Mammary epithelial cell (primary cell): ENCODE measurements around the gene NFASC.

Experiments used
- CTCF ChIP-seq, 2 donors: IDR thresholded peaks in 1 of 2; conservative IDR thresholded peaks in 1 of 2; 2 replicates each; pipeline ENCODE4 v1.5.1; 2011 to 2012; ENCODE audit warnings: inconsistent platforms in 2 of 2, low read length in 2 of 2, mild to moderate bottlenecking in 2 of 2, control low read depth in 1 of 2, low read depth in 1 of 2; ENCODE audit not compliant: insufficient read depth in 1 of 2; ENCODE audit errors: extremely low read depth in 1 of 2
- EZH2 ChIP-seq: IDR thresholded peaks from 2 replicates; pipeline ENCODE4 v1.6.1; 2012; ENCODE audit warnings: low read length, inconsistent platforms, borderline replicate concordance

- TF ChIP-seq CTCF (conservative IDR thresholded peaks at IDR 0.05 in 1 of 2, IDR thresholded peaks at IDR 0.05 in 1 of 2; ENCODE audit: extremely low read depth in 1 of 2, insufficient read depth in 1 of 2, low read depth in 1 of 2, low read length in 2 of 2), result no peak
- TF ChIP-seq EZH2, result no peak
Measured at GRCh38 chr1:204894606-204895005, 23.9 kb downstream of the NFASC start.
